ENCODE measurements around the gene FOLR2.
A peak's percentile ranks its signal among the peaks of the same experiment; 100 is the strongest.

FOLR2 gene

GRCh38 chr11:72233056-72233772 lies 16.6 kb downstream of the FOLR2 start:
- Histone ChIP-seq H3K27me3 (ENCODE audit: insufficient read depth, low read length) (peaks cover under 1% of the 10 kb centered on the region; the same call in 1 of the 2 replicates), H3K27ac (ENCODE audit: low read length) (no peak overlapping the region), H3K9ac (ENCODE audit: low read depth, low read length) (no peak overlapping the region), H3K4me3 (ENCODE audit: low read length) (no peak overlapping the region), H3K36me3 (ENCODE audit: insufficient read depth, low read depth, low read length) (peaks cover 93% of the 10 kb centered on the region), H3K4me1 (ENCODE audit: insufficient read depth, low read length) (peaks cover 5% of the 10 kb centered on the region; the same call in 1 of the 2 replicates), H3K9me3 (ENCODE audit: insufficient read depth, low read depth, low read length) (no peaks in the 10 kb centered on the region)

- Histone ChIP-seq H3K36me3 (ENCODE audit: insufficient read depth, low read depth, low read length) (peaks cover 86% of the 10 kb centered on the region), H3K4me1 (ENCODE audit: insufficient read depth, low read length) (peaks cover 12% of the 10 kb centered on the region; the same call in 1 of the 2 replicates), H3K27me3 (ENCODE audit: insufficient read depth, low read length) (peaks cover 8% of the 10 kb centered on the region), H3K27ac (ENCODE audit: low read length) (no peak overlapping the region), H3K9me3 (ENCODE audit: insufficient read depth, low read depth, low read length) (no peaks in the 10 kb centered on the region), H3K4me3 (ENCODE audit: low read length) (no peak overlapping the region), H3K9ac (ENCODE audit: low read depth, low read length) (no peak overlapping the region)
These were observed 17.3 kb downstream of the FOLR2 start for GRCh38 chr11:72233773-72234513.

- H3K36me3 ChIP-seq (ENCODE audit: insufficient read depth, low read depth, low read length): peaks cover 81% of the 10 kb centered on the region
These were observed 17.9 kb downstream of the FOLR2 start for GRCh38 chr11:72234514-72234830.

GRCh38 chr11:72234920-72235319 lies 18.3 kb downstream of the FOLR2 start:
- H3K36me3 ChIP-seq (ENCODE audit: insufficient read depth, low read depth, low read length): peaks cover 76% of the 10 kb centered on the region

More at GRCh38 chr11:72234514-72234830, 17.9 kb downstream of the FOLR2 start:
- Histone ChIP-seq H3K27me3 (ENCODE audit: insufficient read depth, low read length) (peaks cover 13% of the 10 kb centered on the region), H3K4me1 (ENCODE audit: insufficient read depth, low read length) (peaks cover 13% of the 10 kb centered on the region; the same call in 1 of the 2 replicates), H3K4me3 (ENCODE audit: low read length) (no peak overlapping the region), H3K9me3 (ENCODE audit: insufficient read depth, low read depth, low read length) (no peaks in the 10 kb centered on the region), H3K9ac (ENCODE audit: low read depth, low read length) (no peak overlapping the region), H3K27ac (ENCODE audit: low read length) (no peak overlapping the region)

GRCh38 chr11:72235351-72236057 lies 18.9 kb downstream of the FOLR2 start:
- Histone ChIP-seq H3K9ac (ENCODE audit: low read depth, low read length) (no peak overlapping the region), H3K27me3 (ENCODE audit: insufficient read depth, low read length) (peaks cover 23% of the 10 kb centered on the region), H3K36me3 (ENCODE audit: insufficient read depth, low read depth, low read length) (peaks cover 71% of the 10 kb centered on the region), H3K9me3 (ENCODE audit: insufficient read depth, low read depth, low read length) (no peaks in the 10 kb centered on the region), H3K4me1 (ENCODE audit: insufficient read depth, low read length) (peaks cover 18% of the 10 kb centered on the region; the same call in 1 of the 2 replicates), H3K27ac (ENCODE audit: low read length) (no peak overlapping the region), H3K4me3 (ENCODE audit: low read length) (no peak overlapping the region)

More at GRCh38 chr11:72234920-72235319, 18.3 kb downstream of the FOLR2 start:
- H3K9me3 ChIP-seq (ENCODE audit: insufficient read depth, low read depth, low read length): no peaks in the 10 kb centered on the region
- H3K27ac ChIP-seq (ENCODE audit: low read length): no peak overlapping the region
- no peak overlapping the region for H3K4me3 ChIP-seq (ENCODE audit: low read length)
- H3K27me3 ChIP-seq (ENCODE audit: insufficient read depth, low read length): peaks cover 18% of the 10 kb centered on the region
- H3K4me1 ChIP-seq (ENCODE audit: insufficient read depth, low read length): peaks cover 13% of the 10 kb centered on the region; the same call in 1 of the 2 replicates
- H3K9ac ChIP-seq (ENCODE audit: low read depth, low read length): no peak overlapping the region

- Histone ChIP-seq H3K27me3 (ENCODE audit: insufficient read depth, low read length) (peaks cover 30% of the 10 kb centered on the region), H3K27ac (ENCODE audit: low read length) (no peak overlapping the region), H3K9ac (ENCODE audit: low read depth, low read length) (no peak overlapping the region), H3K36me3 (ENCODE audit: insufficient read depth, low read depth, low read length) (peaks cover 64% of the 10 kb centered on the region), H3K4me3 (ENCODE audit: low read length) (no peak overlapping the region), H3K9me3 (ENCODE audit: insufficient read depth, low read depth, low read length) (no peaks in the 10 kb centered on the region), H3K4me1 (ENCODE audit: insufficient read depth, low read length) (peaks cover 19% of the 10 kb centered on the region; the same call in 1 of the 2 replicates)
These were observed 19.6 kb downstream of the FOLR2 start for GRCh38 chr11:72236083-72236697.

- Histone ChIP-seq H3K36me3 (ENCODE audit: insufficient read depth, low read depth, low read length) (peaks cover 58% of the 10 kb centered on the region), H3K9me3 (ENCODE audit: insufficient read depth, low read depth, low read length) (no peaks in the 10 kb centered on the region), H3K4me3 (ENCODE audit: low read length) (no peak overlapping the region), H3K27ac (ENCODE audit: low read length) (no peak overlapping the region), H3K27me3 (ENCODE audit: insufficient read depth, low read length) (peaks cover 36% of the 10 kb centered on the region), H3K9ac (ENCODE audit: low read depth, low read length) (no peak overlapping the region), H3K4me1 (ENCODE audit: insufficient read depth, low read length) (peaks cover 19% of the 10 kb centered on the region; the same call in 1 of the 2 replicates)
These were observed 20.1 kb downstream of the FOLR2 start for GRCh38 chr11:72236774-72237111.

GRCh38 chr11:72237112-72237931 lies 20.7 kb downstream of the FOLR2 start:
- Histone ChIP-seq H3K36me3 (ENCODE audit: insufficient read depth, low read depth, low read length) (peaks cover 52% of the 10 kb centered on the region), H3K27me3 (ENCODE audit: insufficient read depth, low read length) (peaks cover 42% of the 10 kb centered on the region), H3K9me3 (ENCODE audit: insufficient read depth, low read depth, low read length) (no peaks in the 10 kb centered on the region), H3K9ac (ENCODE audit: low read depth, low read length) (no peak overlapping the region; the same call in 1 of the 2 replicates), H3K4me3 (ENCODE audit: low read length) (no peak overlapping the region; the same call in 1 of the 2 replicates), H3K4me1 (ENCODE audit: insufficient read depth, low read length) (peaks cover 19% of the 10 kb centered on the region; the same call in 1 of the 2 replicates), H3K27ac (ENCODE audit: low read length) (no peak overlapping the region)

- H3K27me3 ChIP-seq (ENCODE audit: insufficient read depth, low read length): peaks cover 49% of the 10 kb centered on the region
- peak overlapping the region; percentile 53; the same call in 1 of the 2 replicates for H3K4me3 ChIP-seq (ENCODE audit: low read length)
- peaks cover 45% of the 10 kb centered on the region for H3K36me3 ChIP-seq (ENCODE audit: insufficient read depth, low read depth, low read length)
- no peaks in the 10 kb centered on the region for H3K9me3 ChIP-seq (ENCODE audit: insufficient read depth, low read depth, low read length)
- peaks cover 19% of the 10 kb centered on the region; the same call in 1 of the 2 replicates for H3K4me1 ChIP-seq (ENCODE audit: insufficient read depth, low read length)
- no peak overlapping the region; the same call in 1 of the 2 replicates for H3K9ac ChIP-seq (ENCODE audit: low read depth, low read length)
- H3K27ac ChIP-seq (ENCODE audit: low read length): no peak overlapping the region
These were observed 21.5 kb downstream of the FOLR2 start for GRCh38 chr11:72238040-72238450.

GRCh38 chr11:72238492-72239312 lies 22.1 kb downstream of the FOLR2 start:
- Histone ChIP-seq H3K4me3 (ENCODE audit: low read length) (peak overlapping the region; percentile 53; the same call in 1 of the 2 replicates), H3K36me3 (ENCODE audit: insufficient read depth, low read depth, low read length) (peaks cover 39% of the 10 kb centered on the region)

More at GRCh38 chr11:72238492-72239312, 22.1 kb downstream of the FOLR2 start:
- H3K27ac ChIP-seq (ENCODE audit: low read length): no peak overlapping the region
- H3K9ac ChIP-seq (ENCODE audit: low read depth, low read length): peak overlapping the region; percentile 4; the same call in 1 of the 2 replicates
- peaks cover 55% of the 10 kb centered on the region for H3K27me3 ChIP-seq (ENCODE audit: insufficient read depth, low read length)
- H3K9me3 ChIP-seq (ENCODE audit: insufficient read depth, low read depth, low read length): no peaks in the 10 kb centered on the region
- peaks cover 19% of the 10 kb centered on the region; the same call in 1 of the 2 replicates for H3K4me1 ChIP-seq (ENCODE audit: insufficient read depth, low read length)

All from iPS-20b (cell line).